Skeletal muscle cell (primary cell): Measurements from ENCODE around the gene NPVF.
A peak's percentile ranks its signal among the peaks of the same experiment; 100 is the strongest.

ENCODE experiments used
- DNase-seq: peaks from one replicate; pipeline ENCODE4 v3.0.0-alpha.2; 2010; ENCODE audit warnings: low read depth
- H3K4me3 ChIP-seq: 2 replicates; pipeline ENCODE4 v1.5.1; 2011; ENCODE audit warnings: low read depth, mild to moderate bottlenecking, control low read depth, low read length, moderate library complexity

Gene NPVF, protein sequence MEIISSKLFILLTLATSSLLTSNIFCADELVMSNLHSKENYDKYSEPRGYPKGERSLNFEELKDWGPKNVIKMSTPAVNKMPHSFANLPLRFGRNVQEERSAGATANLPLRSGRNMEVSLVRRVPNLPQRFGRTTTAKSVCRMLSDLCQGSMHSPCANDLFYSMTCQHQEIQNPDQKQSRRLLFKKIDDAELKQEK

DNA sequence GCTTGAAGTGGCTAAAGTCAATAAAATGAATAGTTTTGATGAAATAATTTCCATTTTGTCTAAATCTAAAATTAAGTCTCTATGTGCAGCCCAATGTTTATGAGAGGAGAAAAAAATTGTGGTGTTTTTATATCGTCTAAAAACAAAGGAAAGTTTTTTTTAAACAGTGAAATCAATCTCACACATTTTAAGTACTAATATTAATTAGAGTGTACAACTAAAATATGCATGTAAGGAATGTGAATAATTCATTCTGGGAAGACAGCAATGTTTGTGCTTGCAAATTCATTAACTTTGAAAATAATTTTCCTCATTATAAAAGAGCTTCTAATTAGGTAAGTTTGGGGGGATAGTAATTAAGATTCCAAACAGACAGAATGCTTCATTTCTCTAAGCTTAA lies at the start of gene NPVF:
TSS of gene NPVF (minus strand) at position 101 of the 400 bp plus-strand sequence. CDS start at position 54, 47 bp downstream.
- DNase-seq, result no peak
- H3K4me3 ChIP-seq, result no peak within 1 kb of the TSS

GRCh38 chr7:25272265-25272664 lies 44.0 kb upstream of the NPVF start:
- H3K4me3 ChIP-seq, result no peak overlapping the region
- DNase-seq, result no peak

DNA sequence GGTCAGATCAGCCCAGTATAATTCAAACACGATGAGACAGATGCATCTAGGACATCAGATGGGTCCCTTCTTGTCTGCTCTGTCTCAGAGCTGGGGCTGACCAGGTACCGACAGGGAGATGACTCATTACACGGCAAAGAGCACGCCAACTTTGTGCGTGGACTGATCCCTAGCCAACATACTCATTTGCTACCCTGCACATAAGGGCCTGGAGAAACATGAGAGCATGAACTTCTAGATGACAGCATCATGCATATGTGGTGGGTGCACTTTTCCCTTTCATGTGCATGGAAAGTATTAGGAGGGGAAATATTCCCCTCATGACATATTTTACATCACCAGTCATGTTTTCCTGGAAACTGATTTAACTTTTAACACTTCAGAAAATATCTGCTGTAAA lies 35.1 kb upstream of the NPVF start:
- H3K4me3 ChIP-seq, result no peak overlapping the region
- no peak for DNase-seq

GRCh38 chr7:25262586-25262985 lies 34.3 kb upstream of the NPVF start:
- H3K4me3 ChIP-seq, result no peak overlapping the region
- no peak for DNase-seq

GRCh38 chr7:25261545-25262140 lies 33.4 kb upstream of the NPVF start:
- peak overlapping the region; percentile 10 for H3K4me3 ChIP-seq
- no peak for DNase-seq

DNA sequence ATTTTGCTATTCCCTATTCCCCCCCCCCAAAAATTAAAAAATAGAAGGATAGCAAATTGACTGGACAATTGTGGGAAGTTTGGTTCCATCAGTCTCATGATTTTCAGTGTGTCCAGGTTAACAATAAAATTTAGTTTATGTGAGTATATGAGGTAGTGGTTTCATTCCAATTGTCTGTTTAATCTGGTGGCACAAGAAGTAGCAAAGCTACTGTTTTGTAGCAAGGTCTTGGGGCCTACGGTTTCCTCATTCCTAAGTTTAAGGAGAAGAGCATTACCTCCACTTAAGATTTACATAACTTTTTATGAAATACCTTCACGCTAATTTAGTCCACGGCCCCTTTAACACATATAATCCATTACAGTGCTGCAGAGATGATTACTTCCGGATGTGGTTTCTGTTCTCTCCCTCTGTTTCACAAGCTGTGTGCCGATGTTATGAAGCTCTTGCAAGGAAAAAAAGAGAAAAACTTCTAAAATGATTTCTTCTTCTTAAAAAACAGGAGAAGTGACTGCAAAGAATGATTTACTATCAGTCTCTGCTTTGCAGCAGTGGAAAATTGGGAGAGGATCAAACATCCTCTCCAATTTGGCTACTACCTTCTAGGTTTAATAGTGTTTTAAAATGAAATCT lies 32.7 kb upstream of the NPVF start:
- peak; percentile 33 for DNase-seq

DNA sequence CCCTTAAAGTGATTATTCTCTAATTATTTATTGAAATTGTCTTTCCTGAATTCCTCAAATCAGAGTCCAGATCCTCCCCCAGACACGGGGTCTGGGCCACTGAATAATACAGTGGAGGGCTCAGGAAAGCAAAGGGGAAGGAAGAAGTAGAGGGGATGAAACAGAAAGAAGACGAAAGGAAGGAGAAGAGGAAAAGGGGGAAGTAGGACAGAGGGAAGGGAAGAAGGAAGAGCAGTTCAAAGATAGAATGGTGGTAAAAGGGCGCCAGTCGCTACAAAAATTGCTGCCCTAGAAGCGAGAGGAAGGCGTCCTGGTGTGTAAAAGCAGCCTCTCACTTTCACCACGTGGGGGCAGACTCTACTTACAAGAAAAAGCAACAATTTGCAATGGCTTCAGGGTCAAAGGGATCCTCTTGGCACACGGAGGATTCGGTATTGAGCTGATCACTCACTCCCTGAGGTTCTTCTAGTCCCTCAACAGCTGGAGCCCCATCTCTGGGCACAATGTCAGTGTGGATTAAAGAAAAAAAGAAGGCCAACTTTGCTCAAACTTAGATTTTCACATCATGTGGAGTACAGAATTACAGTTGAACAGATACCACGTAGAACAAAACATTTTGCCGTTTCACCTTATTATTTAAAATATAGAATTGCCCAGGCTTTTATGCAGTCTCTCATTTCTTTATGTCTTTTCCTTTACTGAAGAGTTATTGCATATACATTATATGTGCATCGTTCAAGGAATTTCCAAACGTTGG lies 31.4 kb upstream of the NPVF start:
- DNase-seq, result peak; percentile 52
- no peak overlapping the region for H3K4me3 ChIP-seq

More for the DNA sequence above, 32.7 kb upstream of the NPVF start:
- H3K4me3 ChIP-seq, result peak overlapping the region; percentile 10

DNA sequence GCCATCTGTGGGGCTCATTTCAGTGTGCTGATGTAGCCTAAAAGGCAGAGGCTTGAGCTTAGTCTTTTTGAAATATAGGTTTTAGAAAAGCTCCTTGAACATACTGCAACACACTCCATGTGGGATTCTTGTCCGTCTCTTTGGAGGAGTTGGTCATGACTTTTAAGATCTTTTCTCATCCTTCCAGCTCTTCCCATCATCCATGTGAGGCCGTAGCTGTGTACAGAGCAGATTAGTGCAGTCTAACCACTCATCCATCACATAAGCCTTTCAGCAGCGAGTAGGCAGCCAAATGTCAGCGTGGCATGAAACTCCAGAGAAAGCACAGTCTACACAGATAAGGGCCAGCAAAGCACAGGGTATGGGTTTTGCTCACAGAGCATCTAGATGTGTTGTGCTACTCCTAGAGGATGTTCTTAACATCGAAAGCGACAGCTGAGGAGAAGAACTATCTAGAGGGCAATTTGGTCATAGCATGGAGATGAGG lies 28.1 kb upstream of the NPVF start:
- H3K4me3 ChIP-seq, result no peak overlapping the region
- no peak for DNase-seq

DNA sequence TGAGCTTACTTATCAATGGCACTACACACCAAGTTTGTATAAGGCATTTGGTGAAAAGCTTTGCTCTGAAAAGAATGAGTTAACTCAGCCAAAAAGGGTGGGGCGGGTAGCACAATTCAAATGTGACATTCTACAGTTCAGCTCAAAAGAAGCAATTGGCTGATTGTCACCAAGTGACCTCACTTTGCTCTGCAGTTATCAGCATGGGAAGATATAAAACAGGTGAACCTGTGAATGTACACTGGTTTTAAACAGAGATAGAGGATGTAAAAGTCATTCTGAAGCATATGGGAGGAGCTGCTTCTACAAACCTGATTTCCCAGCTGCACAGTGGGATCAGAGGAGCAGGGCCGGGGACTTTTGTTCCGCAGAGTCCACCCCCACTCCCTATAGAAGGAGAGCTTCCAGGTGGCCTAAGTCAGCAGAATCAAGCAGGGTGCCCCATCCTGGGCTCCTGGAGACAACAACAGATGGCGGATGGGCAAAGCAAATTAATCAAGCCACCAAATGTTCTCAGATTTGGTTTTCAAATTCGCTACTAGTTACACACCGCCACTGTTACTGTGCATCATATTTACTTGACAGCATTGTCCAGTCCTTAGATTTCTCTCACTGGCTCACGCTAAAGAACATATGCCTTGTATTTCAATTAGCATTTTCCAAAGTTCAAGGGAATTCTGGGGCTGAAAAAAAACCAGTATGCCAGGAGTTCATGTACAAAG lies 27.5 kb upstream of the NPVF start:
- H3K4me3 ChIP-seq, result no peak overlapping the region
- no peak for DNase-seq

DNA sequence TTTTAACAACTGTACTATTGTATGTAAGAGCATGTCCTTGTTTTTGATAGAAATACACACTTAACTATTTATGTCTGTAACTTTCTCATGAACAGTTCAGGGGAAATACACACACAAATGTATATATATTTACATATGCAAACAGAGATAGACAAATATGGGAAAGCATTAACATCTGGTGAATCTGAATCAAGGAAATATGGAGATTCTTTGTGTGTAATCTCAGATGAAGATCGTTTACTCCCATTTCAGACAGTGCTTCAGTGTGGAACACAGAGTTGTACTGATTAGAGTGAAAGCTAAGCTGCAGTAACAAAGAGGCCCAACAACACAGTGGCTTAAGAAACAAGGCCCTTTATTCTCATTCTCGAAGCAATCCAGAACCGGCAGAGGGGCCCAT lies 26.3 kb upstream of the NPVF start:
- no peak overlapping the region for H3K4me3 ChIP-seq
- no peak for DNase-seq

DNA sequence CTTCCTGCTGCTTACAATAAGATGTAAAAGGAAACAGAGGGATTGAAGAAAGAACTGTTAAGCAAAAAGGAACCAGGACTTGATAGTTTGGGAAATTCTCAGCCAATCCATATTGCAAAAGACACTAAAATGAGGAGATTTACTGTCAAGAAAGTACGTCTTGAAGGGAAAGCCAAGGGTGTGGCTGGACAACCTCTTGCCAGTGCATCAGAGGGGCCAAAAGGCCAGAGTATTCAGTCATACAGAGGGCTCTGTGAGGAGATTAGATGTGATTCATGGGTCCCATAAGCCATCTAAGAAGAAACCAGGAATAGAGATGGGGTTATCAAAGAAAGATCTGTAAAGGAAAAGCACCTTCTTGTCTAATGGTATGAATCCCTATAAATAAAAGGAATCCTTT lies 25.4 kb upstream of the NPVF start:
- DNase-seq, result no peak
- H3K4me3 ChIP-seq, result no peak overlapping the region

GRCh38 chr7:25250386-25250785 lies 22.1 kb upstream of the NPVF start:
- no peak overlapping the region for H3K4me3 ChIP-seq
- DNase-seq, result no peak

DNA sequence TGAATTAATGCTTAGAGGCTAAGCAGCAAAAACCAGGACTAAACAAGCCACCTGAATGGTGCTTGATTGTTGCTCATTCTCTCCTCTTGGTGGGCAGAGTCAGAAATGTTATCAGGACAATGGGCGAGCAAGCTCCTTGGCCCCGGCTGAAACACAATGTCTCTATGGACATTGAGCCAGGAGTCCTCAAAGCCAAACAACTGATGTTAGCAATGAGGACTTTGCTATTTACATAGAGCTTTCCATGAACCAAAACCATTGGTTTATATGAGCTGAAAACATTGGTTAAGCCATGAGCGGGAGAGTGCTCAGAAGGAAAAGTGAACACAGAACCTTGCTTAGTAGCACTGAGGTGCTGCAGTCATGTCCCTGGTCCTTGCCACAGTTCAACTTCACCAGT lies 21.5 kb upstream of the NPVF start:
- no peak for DNase-seq
- no peak overlapping the region for H3K4me3 ChIP-seq

GRCh38 chr7:25246306-25246705 lies 18.0 kb upstream of the NPVF start:
- DNase-seq, result no peak
- H3K4me3 ChIP-seq, result no peak overlapping the region

- H3K4me3 ChIP-seq, result no peak overlapping the region
- no peak for DNase-seq
Observed at GRCh38 chr7:25244254-25245033, 16.2 kb upstream of the NPVF start.

GRCh38 chr7:25242678-25243077 lies 14.4 kb upstream of the NPVF start:
- H3K4me3 ChIP-seq, result no peak overlapping the region
- DNase-seq, result no peak

DNA sequence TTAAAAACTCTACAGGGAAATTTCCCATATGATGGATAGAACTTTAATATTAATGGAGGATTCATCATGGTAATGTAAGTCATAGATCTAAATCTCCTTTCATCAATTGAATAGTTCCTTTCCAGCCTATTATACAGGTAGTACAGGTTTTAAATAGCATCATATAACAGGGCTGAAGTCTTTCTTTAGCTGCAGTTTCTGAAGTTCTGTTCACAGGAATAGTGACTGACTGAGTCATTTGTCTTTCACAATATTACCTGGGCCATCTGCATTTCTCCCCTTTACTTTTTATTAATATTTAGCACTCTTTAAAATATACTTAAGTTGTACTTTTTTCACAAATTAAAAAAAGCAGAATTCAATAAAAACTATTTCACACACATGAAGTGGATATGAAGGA lies 12.6 kb upstream of the NPVF start:
- H3K4me3 ChIP-seq, result no peak overlapping the region
- DNase-seq, result no peak

DNA sequence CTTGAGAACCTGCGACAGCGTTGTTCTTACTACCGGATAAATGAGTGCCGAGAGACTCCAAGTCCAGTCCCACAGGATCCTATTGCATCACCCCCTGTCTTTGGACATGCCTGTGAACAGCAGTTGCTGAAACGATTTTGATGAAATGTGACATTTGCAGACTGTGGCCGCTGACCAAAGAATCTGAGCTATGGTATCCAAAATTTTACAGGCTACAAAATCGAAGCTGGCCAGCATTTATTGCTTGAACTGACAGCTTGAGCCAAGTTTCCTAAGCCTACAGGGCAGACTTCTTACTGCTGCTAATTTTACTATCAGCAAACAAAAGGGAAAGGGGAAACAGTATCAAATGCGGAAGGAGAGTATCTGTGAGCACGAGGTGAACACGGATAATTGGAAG lies 12.1 kb upstream of the NPVF start:
- DNase-seq, result no peak
- no peak overlapping the region for H3K4me3 ChIP-seq

- H3K4me3 ChIP-seq, result no peak overlapping the region
Observed at GRCh38 chr7:25239888-25240287, 11.6 kb upstream of the NPVF start.

More at GRCh38 chr7:25239888-25240287, 11.6 kb upstream of the NPVF start:
- no peak for DNase-seq
